Effector memory CD8-positive, alpha-beta T cell (primary cell): Measurements from ENCODE around the gene FMOD.
"Not testable (repeated sequence)": the region's sequence is repeated elsewhere in the genome, so short reads cannot be mapped to it uniquely, and the experiment has no call there.

Source experiments
- ATAC-seq: fragments of 150-1000 bp; cut with Tn5 transposase; replicated peaks from 2 replicates; pipeline ENCODE4 v1.10.0; 2021; ENCODE audit warnings: mild to moderate bottlenecking, moderate library complexity
- DNase-seq, 3 experiments: peaks; one replicate each; pipeline ENCODE4 v3.0.0; 2021
- H3K27ac Mint-ChIP-seq, 2 donors: one replicate each; pipeline ENCODE4 v1.8.0; 2022; ENCODE audit warnings: mild to moderate bottlenecking in 2 of 2, mixed read lengths in 2 of 2, moderate library complexity in 2 of 2
- H3K27me3 Mint-ChIP-seq, 2 donors: one replicate each; pipeline ENCODE4 v1.8.0; 2022; ENCODE audit warnings: mixed read lengths in 2 of 2
- H3K36me3 Mint-ChIP-seq: one replicate; pipeline ENCODE4 v1.8.0; 2022; ENCODE audit warnings: mild to moderate bottlenecking, moderate library complexity, mixed read lengths; ENCODE audit not compliant: insufficient read depth
- H3K4me1 Mint-ChIP-seq, 2 donors: one replicate each; pipeline ENCODE4 v1.8.0; 2022; ENCODE audit warnings: low read depth in 2 of 2, mixed read lengths in 2 of 2
- H3K4me3 Mint-ChIP-seq, 2 donors: one replicate each; pipeline ENCODE4 v1.8.0; 2022; ENCODE audit warnings: mild to moderate bottlenecking in 2 of 2, mixed read lengths in 2 of 2, moderate library complexity in 2 of 2
- H3K9me3 Mint-ChIP-seq, 2 donors: one replicate each; pipeline ENCODE4 v1.8.0; 2022; ENCODE audit warnings: mixed read lengths in 2 of 2

Gene FMOD

GRCh38 chr1:203316626-203317093 lies 34.3 kb downstream of the FMOD start:
- H3K36me3 Mint-ChIP-seq, result peaks cover 19% of the 10 kb centered on the region
- H3K9me3 Mint-ChIP-seq, result no peaks in the 10 kb centered on the region
- ATAC-seq (no peak), DNase-seq (no peak)
- H3K27me3 Mint-ChIP-seq, result no peaks in the 10 kb centered on the region
- H3K27ac Mint-ChIP-seq, result peak overlapping the region in 1 of 2 donors; percentile 38
- peaks cover 25 to 39% of the 10 kb centered on the region in 2 donors for H3K4me1 Mint-ChIP-seq
- no peak overlapping the region for H3K4me3 Mint-ChIP-seq

- H3K4me3 Mint-ChIP-seq, ATAC-seq, H3K9me3 Mint-ChIP-seq, DNase-seq, H3K27me3 Mint-ChIP-seq, H3K27ac Mint-ChIP-seq: not testable (repeated sequence)
- Mint-ChIP-seq H3K4me1 (peaks cover 29 to 34% of the 10 kb centered on the region in 2 donors), H3K36me3 (peaks cover 39% of the 10 kb centered on the region)
These were observed 36.7 kb downstream of the FMOD start for GRCh38 chr1:203314025-203314759.

GRCh38 chr1:203311368-203312301 lies 39.3 kb downstream of the FMOD start:
- no peak overlapping the region for H3K4me3 Mint-ChIP-seq
- DNase-seq (no peak), ATAC-seq (no peak)
- no peaks in the 10 kb centered on the region for H3K27me3 Mint-ChIP-seq
- H3K4me1 Mint-ChIP-seq, result peaks cover 44 to 45% of the 10 kb centered on the region in 2 donors
- peak overlapping the region; percentile 19 to 82 for H3K27ac Mint-ChIP-seq
- no peaks in the 10 kb centered on the region for H3K9me3 Mint-ChIP-seq
- peaks cover 65% of the 10 kb centered on the region for H3K36me3 Mint-ChIP-seq

- H3K4me3 Mint-ChIP-seq, result peak overlapping the region; percentile 98
- peak overlapping the region; percentile 99 to 100 for H3K27ac Mint-ChIP-seq
- peaks cover 92% of the 10 kb centered on the region for H3K36me3 Mint-ChIP-seq
- ATAC-seq, result no peak
- H3K27me3 Mint-ChIP-seq, result no peaks in the 10 kb centered on the region
- peaks cover 52 to 59% of the 10 kb centered on the region in 2 donors for H3K4me1 Mint-ChIP-seq
- no peaks in the 10 kb centered on the region for H3K9me3 Mint-ChIP-seq
- no peak for DNase-seq
These were observed 42.0 kb downstream of the FMOD start for GRCh38 chr1:203308923-203309331.

- Mint-ChIP-seq H3K27me3 (no peaks in the 10 kb centered on the region), H3K9me3 (no peaks in the 10 kb centered on the region), H3K4me1 (peaks cover 57 to 64% of the 10 kb centered on the region in 2 donors), H3K36me3 (peaks cover 89% of the 10 kb centered on the region), H3K27ac (peak overlapping the region; percentile 99 to 100), H3K4me3 (peak overlapping the region; percentile 98)
- ATAC-seq (no peak), DNase-seq (no peak)
These were observed 42.5 kb downstream of the FMOD start for GRCh38 chr1:203308328-203308922.

GRCh38 chr1:203307641-203308126 lies 43.2 kb downstream of the FMOD start:
- no peaks in the 10 kb centered on the region for H3K27me3 Mint-ChIP-seq
- H3K27ac Mint-ChIP-seq, result peak overlapping the region; percentile 99 to 100
- H3K9me3 Mint-ChIP-seq, result no peaks in the 10 kb centered on the region
- H3K4me3 Mint-ChIP-seq, result peak overlapping the region; percentile 98
- peaks cover 87% of the 10 kb centered on the region for H3K36me3 Mint-ChIP-seq
- H3K4me1 Mint-ChIP-seq, result peaks cover 60 to 65% of the 10 kb centered on the region in 2 donors
- DNase-seq (no peak), ATAC-seq (no peak)

- peaks cover 83% of the 10 kb centered on the region for H3K36me3 Mint-ChIP-seq
- H3K27ac Mint-ChIP-seq, result peak overlapping the region; percentile 99 to 100
- no peaks in the 10 kb centered on the region for H3K9me3 Mint-ChIP-seq
- DNase-seq, result peak in 1 of 3 experiments; percentile 32
- no peak for ATAC-seq
- peak overlapping the region; percentile 98 for H3K4me3 Mint-ChIP-seq
- peaks cover 60 to 65% of the 10 kb centered on the region in 2 donors for H3K4me1 Mint-ChIP-seq
- H3K27me3 Mint-ChIP-seq, result no peaks in the 10 kb centered on the region
These were observed 43.9 kb downstream of the FMOD start for GRCh38 chr1:203306965-203307541.

- H3K4me1 Mint-ChIP-seq, result peaks cover 55 to 64% of the 10 kb centered on the region in 2 donors
- H3K4me3 Mint-ChIP-seq, result peak overlapping the region; percentile 98
- H3K27ac Mint-ChIP-seq, result peak overlapping the region; percentile 99 to 100
- no peaks in the 10 kb centered on the region for H3K9me3 Mint-ChIP-seq
- ATAC-seq (no peak), DNase-seq (peak in 1 of 3 experiments; percentile 28)
- no peaks in the 10 kb centered on the region for H3K27me3 Mint-ChIP-seq
- H3K36me3 Mint-ChIP-seq, result peaks cover 75% of the 10 kb centered on the region
These were observed 44.6 kb downstream of the FMOD start for GRCh38 chr1:203306089-203306964.

GRCh38 chr1:203305809-203306088 lies 45.2 kb downstream of the FMOD start:
- Mint-ChIP-seq H3K9me3 (no peaks in the 10 kb centered on the region), H3K4me3 (peak overlapping the region; percentile 98), H3K27ac (peak overlapping the region; percentile 99 to 100), H3K36me3 (peaks cover 70% of the 10 kb centered on the region), H3K27me3 (no peaks in the 10 kb centered on the region), H3K4me1 (peaks cover 52 to 59% of the 10 kb centered on the region in 2 donors)
- DNase-seq, result no peak
- peak; percentile 3 for ATAC-seq

GRCh38 chr1:203304919-203305808 lies 45.8 kb downstream of the FMOD start, which contains the start of gene BTG2:
TSS of gene BTG2 (plus strand) at chr1:203305519. CDS start at chr1:203305607, 88 bp downstream.
- Mint-ChIP-seq H3K27ac (peak within 1 kb of the TSS; percentile 99 to 100), H3K4me1 (peaks cover 53 to 62% of the 10 kb centered on the region in 2 donors), H3K27me3 (no peaks in the 10 kb centered on the region), H3K36me3 (peaks cover 64% of the 10 kb centered on the region), H3K4me3 (peak within 1 kb of the TSS; percentile 98), H3K9me3 (no peaks in the 10 kb centered on the region)
- DNase-seq, result peak; percentile 88 to 91 (median 88)
- ATAC-seq, result peak; percentile 80

GRCh38 chr1:203304391-203304918 lies 46.5 kb downstream of the FMOD start:
- H3K4me3 Mint-ChIP-seq, result peak overlapping the region; percentile 98
- ATAC-seq (no peak), DNase-seq (no peak)
- no peaks in the 10 kb centered on the region for H3K9me3 Mint-ChIP-seq
- no peaks in the 10 kb centered on the region for H3K27me3 Mint-ChIP-seq
- peaks cover 57% of the 10 kb centered on the region for H3K36me3 Mint-ChIP-seq
- H3K4me1 Mint-ChIP-seq, result peaks cover 47 to 55% of the 10 kb centered on the region in 2 donors
- peak overlapping the region; percentile 99 to 100 for H3K27ac Mint-ChIP-seq
